Vagina (tissue), 2 donors: Measurements from ENCODE around the gene VPS11. TPM values are rescaled to one million over a fixed set of nuclear protein-coding genes. Genes with fewer than 3 reads are reported as not detected.
"Not testable (repeated sequence)": the region's sequence is repeated elsewhere in the genome, so short reads cannot be mapped to it uniquely, and the experiment has no call there.

Experiments
- DNase-seq, 2 donors: peaks; one replicate each; pipeline ENCODE4 v3.0.0-alpha.2; 2017; ENCODE audit errors: extremely low spot score in 2 of 2
- H3K27ac ChIP-seq: fragments of 200-600 bp; sonication (generic); one replicate; pipeline ENCODE4 v1.5.1; 2019
- H3K27me3 ChIP-seq: fragments of 200-600 bp; sonication (generic); one replicate; pipeline ENCODE4 v1.5.1; 2019
- H3K36me3 ChIP-seq, 2 donors: fragments of 200-600 bp; sonication (generic); one replicate each; pipeline ENCODE4 v1.5.1; 2017 to 2019
- H3K4me1 ChIP-seq: fragments of 200-600 bp; sonication (generic); one replicate; pipeline ENCODE4 v1.5.1; 2019
- H3K4me3 ChIP-seq, 2 donors: fragments of 200-600 bp; sonication (generic); 1 replicate in 1 of 2; 2 replicates in 1 of 2; pipeline ENCODE4 v1.5.1; 2016 to 2019
- H3K9me3 ChIP-seq: fragments of 200-600 bp; sonication (generic); one replicate; pipeline ENCODE4 v1.5.1; 2019
- CTCF ChIP-seq, 3 experiments: fragments of 450-650 bp in 2 of 3; fragments of 200-600 bp in 1 of 3; sonication (generic) in 1 of 3; IDR thresholded peaks; one replicate each; pipeline ENCODE4 v1.5.1; 2017 to 2019; ENCODE audit warnings: antibody characterized with exemption in 3 of 3, mild to moderate bottlenecking in 2 of 3, moderate library complexity in 2 of 3
- POLR2A ChIP-seq, 2 donors: fragments of 450-650 bp; IDR thresholded peaks; one replicate each; pipeline ENCODE4 v1.6.1; 2017; ENCODE audit warnings: antibody characterized with exemption in 2 of 2, mild to moderate bottlenecking in 2 of 2, moderate library complexity in 2 of 2
- POLR2AphosphoS5 ChIP-seq, 2 donors: sonication (generic); formaldehyde crosslinking; IDR thresholded peaks; one replicate each; pipeline ENCODE4 v1.9.0; 2017; ENCODE audit warnings: antibody characterized with exemption in 2 of 2, mild to moderate bottlenecking in 2 of 2, low read depth in 1 of 2; ENCODE audit not compliant: insufficient read depth in 1 of 2
- intact Hi-C: fragments of 100-400 bp; cut with DNase I; formaldehyde crosslinking; loops from one replicate; pipeline ENCODE4 v1.15.1; 2023
- total RNA-seq: library from RNA; depleted of rRNA; stranded (reverse); fragments of >200 nt; gene quantifications from one replicate; pipeline ENCODE4 v1.2.3, GENCODE V29; 2016

VPS11 gene
- total RNA-seq, 1 donor from 2014 or later, result 56.0 TPM

- Histone ChIP-seq H3K27ac (peak within 1 kb of the TSS; percentile 86), H3K27me3 (no peaks in the 10 kb centered on the region), H3K36me3 (peaks cover 0 to 16% of the 10 kb centered on the region in 2 donors), H3K4me1 (peaks cover 43% of the 10 kb centered on the region), H3K9me3 (no peaks in the 10 kb centered on the region), H3K4me3 (peak within 1 kb of the TSS; percentile 71 to 96)
- TF ChIP-seq POLR2A (IDR thresholded peaks at IDR 0.05) (peak in 1 of 2 donors; percentile 9), CTCF (IDR thresholded peaks at IDR 0.05) (peak in 2 of 3 experiments; percentile 13 to 33), POLR2AphosphoS5 (IDR thresholded peaks at IDR 0.05; ENCODE audit: insufficient read depth in 1 of 2, low read depth in 1 of 2) (peak; percentile 66 to 96)
- intact Hi-C loops, result loop anchor here (10.0 kb wide), 1 partner anchor 233 kb away; the partner anchor contains the start of gene RNF26
- peak in 1 of 2 donors; percentile 98 for DNase-seq
Observed at GRCh38 chr11:119101759-119102423, 34.3 kb downstream of the VPS11 start, which contains the start of gene DPAGT1. Gene DPAGT1 (minus strand): TSS chr11:119101853. CDS start chr11:119101655, 198 bp downstream.

GRCh38 chr11:119103161-119103664 lies 35.6 kb downstream of the VPS11 start:
- not testable (repeated sequence) for DNase-seq, H3K36me3 ChIP-seq, H3K27me3 ChIP-seq, H3K9me3 ChIP-seq
- peak overlapping the region; percentile 86 for H3K27ac ChIP-seq
- peaks cover 47% of the 10 kb centered on the region for H3K4me1 ChIP-seq
- intact Hi-C loops, result loop anchor here (10.0 kb wide), 1 partner anchor 232 kb away; the partner anchor contains the start of gene RNF26
- H3K4me3 ChIP-seq, result peak overlapping the region; percentile 71 to 96

- Histone ChIP-seq H3K36me3 (no peaks in the 10 kb centered on the region), H3K27ac (peak overlapping the region; percentile 86), H3K4me3 (no peak overlapping the region), H3K27me3 (no peaks in the 10 kb centered on the region), H3K4me1 (peaks cover 52% of the 10 kb centered on the region), H3K9me3 (no peaks in the 10 kb centered on the region)
- TF ChIP-seq POLR2A (IDR thresholded peaks at IDR 0.05), result no peak
- TF ChIP-seq POLR2AphosphoS5 (IDR thresholded peaks at IDR 0.05; ENCODE audit: insufficient read depth in 1 of 2, low read depth in 1 of 2), result no peak
- no peak for TF ChIP-seq CTCF (IDR thresholded peaks at IDR 0.05)
- DNase-seq, result no peak
- intact Hi-C loops, result loop anchor here (10.0 kb wide), 1 partner anchor 231 kb away; the partner anchor contains the start of gene RNF26
Observed at GRCh38 chr11:119103793-119104192, 36.2 kb downstream of the VPS11 start.

- no peak for DNase-seq
- no peaks in the 10 kb centered on the region for H3K9me3 ChIP-seq
- peaks cover 0 to 10% of the 10 kb centered on the region in 2 donors for H3K36me3 ChIP-seq
- peak within 1 kb of the TSS; percentile 76 for H3K27ac ChIP-seq
- TF ChIP-seq POLR2A (IDR thresholded peaks at IDR 0.05) (no peak), CTCF (IDR thresholded peaks at IDR 0.05) (no peak), POLR2AphosphoS5 (IDR thresholded peaks at IDR 0.05; ENCODE audit: insufficient read depth in 1 of 2, low read depth in 1 of 2) (peak; percentile 64 to 69)
- no peaks in the 10 kb centered on the region for H3K27me3 ChIP-seq
- peak within 1 kb of the TSS; percentile 76 to 98 for H3K4me3 ChIP-seq
- intact Hi-C loops, result loop anchor here (10.0 kb wide), 1 partner anchor 228 kb away; the partner anchor contains the start of gene RNF26
- peaks cover 52% of the 10 kb centered on the region for H3K4me1 ChIP-seq
Observed at GRCh38 chr11:119106564-119107537, 39.2 kb downstream of the VPS11 start, which contains the start of gene C2CD2L. Gene C2CD2L (plus strand): TSS chr11:119107344. CDS start chr11:119107742, 398 bp downstream.
